ENCODE data around the gene LRRC43. TPM values are rescaled to one million over a fixed set of nuclear protein-coding genes. Genes with fewer than 3 reads are reported as not detected.

The LRRC43 gene
- total RNA-seq, 1 experiment from 2014 or later = 0.61 TPM

DNA sequence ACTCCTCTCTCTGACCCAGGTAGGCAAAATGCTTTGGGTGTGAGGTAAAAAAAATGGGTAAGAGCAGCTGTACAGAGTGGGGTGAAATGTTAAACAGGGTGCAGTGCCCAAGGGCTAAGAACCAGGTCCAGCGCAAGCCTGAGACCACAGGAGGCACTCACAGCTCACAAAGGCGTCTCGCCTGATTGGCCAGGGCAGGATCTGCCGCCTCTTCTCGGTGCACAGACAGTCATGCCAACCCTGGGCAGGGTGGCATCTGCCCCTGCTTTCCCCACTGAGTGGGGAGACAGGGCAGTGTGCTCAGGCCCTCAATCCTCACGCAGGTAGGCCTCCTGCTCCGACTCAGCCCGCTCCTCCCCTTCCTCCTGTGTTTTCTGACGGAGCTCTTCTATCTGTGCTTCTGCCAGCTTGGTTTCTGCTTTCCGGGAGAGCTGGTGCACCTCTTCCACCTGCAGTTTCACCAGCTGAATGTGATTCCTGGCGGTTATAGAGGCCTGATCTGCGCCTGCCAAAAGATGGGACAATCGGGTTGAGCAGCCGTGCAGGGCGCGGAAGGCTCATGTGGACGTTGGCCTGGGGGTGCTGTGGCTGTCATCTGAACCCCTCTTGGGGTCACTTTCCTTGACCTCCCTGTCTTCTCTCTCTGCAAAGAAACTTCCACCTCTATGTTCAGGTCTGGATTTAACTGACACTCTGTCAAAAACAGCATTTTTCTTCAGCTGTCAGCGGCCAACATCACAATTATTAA lies 25.3 kb downstream of the LRRC43 start:
- Histone ChIP-seq H3K4me1 (no peaks in the 10 kb centered on the region), H3K27me3 (no peaks in the 10 kb centered on the region), H3K9me3 (replicated peaks) (no peaks in the 10 kb centered on the region), H3K36me3 (peaks cover 27% of the 10 kb centered on the region), H3K27ac (no peak overlapping the region), H3K4me3 (no peak overlapping the region)
- no peak for DNase-seq

DNA sequence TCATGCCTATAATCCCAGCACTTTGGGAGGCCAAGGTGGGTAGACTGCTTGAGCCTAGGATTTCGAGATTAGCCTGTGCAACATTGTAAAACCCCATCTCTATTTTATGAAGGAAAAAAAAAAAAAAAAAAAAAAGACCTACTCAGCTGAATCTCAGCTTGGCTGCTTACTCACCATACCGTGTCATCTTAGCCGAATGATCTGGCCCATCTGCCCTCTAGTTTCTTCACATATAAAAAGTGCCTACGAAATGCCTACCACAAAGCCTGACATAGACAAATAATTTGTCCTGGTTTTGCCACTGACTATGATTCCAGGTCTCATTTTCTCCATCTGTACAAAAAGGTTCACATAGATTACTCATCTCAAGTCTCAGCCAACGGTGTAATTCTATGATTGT lies 32.8 kb downstream of the LRRC43 start:
- Histone ChIP-seq H3K4me1 (no peaks in the 10 kb centered on the region), H3K4me3 (no peak overlapping the region), H3K36me3 (peaks cover 82% of the 10 kb centered on the region), H3K9me3 (replicated peaks) (no peaks in the 10 kb centered on the region), H3K27ac (no peak overlapping the region), H3K27me3 (no peaks in the 10 kb centered on the region)
- no peak for DNase-seq

DNA sequence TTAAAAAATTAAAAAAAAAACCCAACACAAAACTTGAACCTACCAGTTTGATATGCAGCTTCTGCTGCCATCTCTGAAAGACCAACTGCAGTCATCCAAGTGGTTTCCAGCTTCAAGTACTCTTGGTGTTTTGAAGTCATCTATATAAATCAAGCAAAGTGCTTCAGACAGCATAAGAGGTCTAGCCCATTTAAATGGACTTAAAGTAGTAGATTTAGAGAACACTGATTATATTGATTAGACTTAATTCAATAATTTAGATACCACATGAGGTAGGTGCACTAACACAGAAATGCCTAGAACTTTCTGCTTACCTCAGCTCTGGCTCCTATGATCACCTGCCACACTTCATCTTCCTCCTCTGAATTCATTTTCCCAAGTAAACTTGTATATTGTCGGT lies 33.5 kb downstream of the LRRC43 start:
- H3K9me3 ChIP-seq (replicated peaks) = no peaks in the 10 kb centered on the region
- H3K36me3 ChIP-seq = peaks cover 81% of the 10 kb centered on the region
- no peak overlapping the region for H3K4me3 ChIP-seq
- no peaks in the 10 kb centered on the region for H3K27me3 ChIP-seq
- no peak overlapping the region for H3K27ac ChIP-seq
- no peaks in the 10 kb centered on the region for H3K4me1 ChIP-seq
- DNase-seq = no peak

DNA sequence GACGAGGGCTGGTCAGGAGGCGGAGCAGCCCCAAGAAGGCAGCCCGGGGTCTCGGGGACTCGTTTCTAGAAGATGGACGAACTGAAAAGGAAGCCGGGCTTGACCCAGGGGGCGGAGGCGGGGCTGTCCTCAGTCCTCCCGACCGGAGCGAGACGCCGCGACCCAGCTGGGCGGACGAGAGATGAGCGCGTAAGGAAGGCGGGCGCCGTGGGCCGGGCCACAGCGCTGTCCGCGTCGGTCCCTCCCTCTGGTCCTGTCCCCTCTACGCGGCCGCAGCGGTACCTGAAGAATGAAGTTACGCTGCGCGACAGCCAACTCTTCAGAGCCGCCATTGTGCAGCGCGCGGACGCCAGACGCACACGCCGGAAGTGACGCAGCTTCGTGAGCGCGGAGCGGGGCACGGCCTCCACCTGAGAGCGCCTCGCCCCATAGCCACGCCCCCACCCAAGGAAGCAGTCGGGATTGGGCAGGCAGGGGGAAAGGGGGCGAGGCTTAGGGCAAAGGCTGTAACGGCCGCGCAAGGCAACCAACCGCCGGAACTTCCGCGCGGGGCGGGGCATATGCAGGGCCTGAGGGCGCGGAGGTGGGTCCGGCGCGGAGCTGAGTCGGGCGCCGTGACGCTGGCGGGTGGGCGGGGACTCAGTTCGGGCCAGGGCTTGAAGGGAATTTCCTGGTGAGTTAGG lies 42.9 kb downstream of the LRRC43 start, which contains the start of gene DIABLO:
DIABLO (minus strand) TSS at position 370 of the 683 bp plus-strand sequence; CDS start at position 332, 38 bp downstream.
- Histone ChIP-seq H3K4me3 (peak within 1 kb of the TSS; percentile 70), H3K4me1 (peaks cover 9% of the 10 kb centered on the region; the same call in 1 of the 2 replicates), H3K27me3 (no peaks in the 10 kb centered on the region), H3K36me3 (peaks cover 6% of the 10 kb centered on the region; the same call in 1 of the 2 replicates), H3K9me3 (replicated peaks) (no peaks in the 10 kb centered on the region), H3K27ac (peak within 1 kb of the TSS; percentile 63)
- peak; percentile 99 for DNase-seq

DNA sequence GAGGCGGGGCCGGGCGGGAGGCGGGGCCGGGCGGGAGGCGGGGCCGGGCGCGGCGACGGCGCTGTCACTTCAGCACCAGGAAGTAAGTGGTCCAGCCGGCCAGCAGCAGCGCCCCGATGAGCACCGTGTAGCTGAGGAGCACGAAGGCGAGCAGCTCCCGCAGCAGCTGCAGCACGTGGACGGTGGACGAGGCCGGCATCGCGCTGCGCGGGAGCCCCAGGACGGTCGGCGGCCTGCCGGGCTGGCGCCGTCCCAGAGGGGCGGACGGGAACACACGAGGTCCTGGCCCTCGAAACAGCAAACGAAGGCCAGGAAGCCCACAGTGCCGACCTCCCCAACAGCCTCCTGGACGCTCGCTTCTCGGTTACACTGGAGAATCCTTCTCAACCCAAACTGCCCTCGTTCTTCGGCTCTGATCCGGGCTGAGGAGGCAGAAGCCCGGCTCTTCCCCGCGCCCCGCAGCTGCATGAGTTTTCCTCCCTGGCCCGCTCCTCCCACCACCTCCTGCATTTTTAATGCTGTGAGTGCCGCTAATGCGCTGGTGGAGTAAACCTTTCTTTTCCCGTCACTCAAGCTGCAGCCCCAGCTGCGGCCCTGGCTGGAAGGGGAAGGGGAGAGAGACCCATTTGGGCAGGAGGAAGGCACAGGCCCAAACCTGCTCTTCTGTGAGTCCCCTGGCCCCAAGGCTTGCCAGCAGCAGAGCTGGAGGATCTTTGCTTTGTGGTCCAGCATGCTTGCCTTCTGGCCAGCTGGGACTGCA lies 43.6 kb downstream of the LRRC43 start:
- Histone ChIP-seq H3K27ac (no peak overlapping the region), H3K9me3 (replicated peaks) (no peaks in the 10 kb centered on the region), H3K36me3 (peaks cover 2% of the 10 kb centered on the region), H3K4me3 (peak overlapping the region; percentile 36), H3K4me1 (peaks cover 9% of the 10 kb centered on the region; the same call in 1 of the 2 replicates), H3K27me3 (no peaks in the 10 kb centered on the region)
- no peak for DNase-seq

DNA sequence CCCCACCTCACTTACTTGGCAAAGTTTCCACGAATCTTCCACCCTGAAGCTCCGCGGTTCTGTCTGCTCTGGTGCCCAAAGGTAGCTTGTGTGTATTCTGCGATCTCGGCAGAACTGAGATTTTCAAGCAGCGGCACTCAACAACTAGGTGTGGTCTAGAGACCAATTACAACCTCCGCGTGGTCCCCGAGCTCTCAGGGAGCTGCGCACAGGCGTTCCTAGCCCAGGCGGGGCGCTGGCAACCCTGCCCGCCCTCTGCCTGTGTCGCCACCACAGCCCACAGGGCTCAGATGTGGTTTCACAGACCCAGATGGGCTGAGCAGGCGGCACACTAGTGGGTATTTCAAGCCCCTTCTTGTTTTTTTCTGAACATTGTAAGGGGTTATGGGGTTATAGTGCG lies 44.4 kb downstream of the LRRC43 start:
- Histone ChIP-seq H3K4me1 (peaks cover 9% of the 10 kb centered on the region; the same call in 1 of the 2 replicates), H3K9me3 (replicated peaks) (no peaks in the 10 kb centered on the region), H3K27ac (no peak overlapping the region), H3K4me3 (no peak overlapping the region), H3K36me3 (no peaks in the 10 kb centered on the region; the same call in 1 of the 2 replicates), H3K27me3 (no peaks in the 10 kb centered on the region)
- no peak for DNase-seq

DNA sequence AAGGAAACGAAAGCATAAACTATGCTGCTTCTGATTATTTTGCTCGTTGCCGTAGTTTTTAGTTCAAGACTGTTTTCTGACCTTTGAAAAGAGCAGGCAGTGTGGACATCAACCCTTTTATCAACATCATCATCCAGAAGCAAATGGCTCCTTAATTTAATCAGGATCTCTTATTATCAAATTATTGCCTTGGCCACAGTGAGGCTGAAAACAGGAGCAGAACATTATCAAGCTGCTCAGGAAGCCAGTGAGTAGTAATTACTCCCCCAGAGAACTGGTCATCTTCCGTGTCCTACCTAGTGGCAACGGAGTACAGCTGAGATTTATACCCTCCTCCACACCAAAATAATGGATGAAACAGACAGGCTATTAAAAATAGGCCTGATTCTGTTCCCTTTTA lies 45.2 kb downstream of the LRRC43 start:
- H3K27ac ChIP-seq = no peak overlapping the region
- H3K36me3 ChIP-seq = no peaks in the 10 kb centered on the region; the same call in 1 of the 2 replicates
- no peaks in the 10 kb centered on the region for H3K9me3 ChIP-seq (replicated peaks)
- H3K4me1 ChIP-seq = peaks cover 9% of the 10 kb centered on the region; the same call in 1 of the 2 replicates
- H3K4me3 ChIP-seq = no peak overlapping the region
- DNase-seq = no peak
- H3K27me3 ChIP-seq = no peaks in the 10 kb centered on the region

DNA sequence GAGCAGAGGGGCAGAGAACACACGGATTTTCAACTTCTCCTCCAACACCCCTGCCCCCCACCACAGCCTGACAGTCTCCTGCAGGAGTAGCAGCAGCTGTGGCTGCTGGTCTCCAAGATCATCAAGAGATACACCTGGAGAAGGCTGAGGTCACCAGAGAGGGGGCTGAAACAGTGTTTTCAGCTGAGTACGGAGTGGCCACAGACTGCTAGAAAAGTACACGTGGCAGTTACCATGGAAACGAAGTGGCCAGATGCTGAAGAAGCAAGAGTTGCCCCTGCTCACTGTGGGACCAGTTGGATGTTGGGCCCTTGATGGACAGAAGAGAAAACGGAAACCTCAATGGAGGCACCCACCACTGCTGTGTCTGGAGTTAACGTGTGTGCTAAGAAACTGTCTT lies 47.9 kb downstream of the LRRC43 start:
- H3K36me3 ChIP-seq = peaks cover 2% of the 10 kb centered on the region; the same call in 1 of the 2 replicates
- no peak overlapping the region for H3K4me3 ChIP-seq
- no peaks in the 10 kb centered on the region for H3K27me3 ChIP-seq
- H3K27ac ChIP-seq = no peak overlapping the region
- no peak for DNase-seq
- peaks cover 5% of the 10 kb centered on the region; the same call in 1 of the 2 replicates for H3K4me1 ChIP-seq
- no peaks in the 10 kb centered on the region for H3K9me3 ChIP-seq (replicated peaks)

DNA sequence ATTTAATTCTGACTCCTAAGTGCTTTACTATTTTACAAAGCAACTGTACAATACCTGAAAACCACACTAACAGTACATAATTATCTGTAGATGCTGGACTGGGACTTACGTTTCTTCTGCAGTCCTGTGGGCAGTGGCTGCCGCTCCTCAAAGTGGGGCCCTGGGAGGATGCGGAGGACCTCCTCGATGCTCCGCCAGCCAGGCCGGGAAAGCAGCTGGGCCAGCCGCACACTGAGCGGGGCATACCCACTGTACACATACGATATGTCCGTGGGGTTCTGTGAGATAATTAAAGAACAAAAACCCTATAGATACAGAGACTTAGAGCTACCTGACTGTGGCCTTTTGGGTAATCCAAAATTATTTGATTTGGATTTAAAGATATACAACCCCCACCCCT lies 49.8 kb downstream of the LRRC43 start:
- Histone ChIP-seq H3K4me1 (no peaks in the 10 kb centered on the region), H3K27me3 (no peaks in the 10 kb centered on the region), H3K9me3 (replicated peaks) (no peaks in the 10 kb centered on the region), H3K27ac (no peak overlapping the region), H3K4me3 (no peak overlapping the region), H3K36me3 (peaks cover 2% of the 10 kb centered on the region; the same call in 1 of the 2 replicates)
- DNase-seq = no peak

DNA sequence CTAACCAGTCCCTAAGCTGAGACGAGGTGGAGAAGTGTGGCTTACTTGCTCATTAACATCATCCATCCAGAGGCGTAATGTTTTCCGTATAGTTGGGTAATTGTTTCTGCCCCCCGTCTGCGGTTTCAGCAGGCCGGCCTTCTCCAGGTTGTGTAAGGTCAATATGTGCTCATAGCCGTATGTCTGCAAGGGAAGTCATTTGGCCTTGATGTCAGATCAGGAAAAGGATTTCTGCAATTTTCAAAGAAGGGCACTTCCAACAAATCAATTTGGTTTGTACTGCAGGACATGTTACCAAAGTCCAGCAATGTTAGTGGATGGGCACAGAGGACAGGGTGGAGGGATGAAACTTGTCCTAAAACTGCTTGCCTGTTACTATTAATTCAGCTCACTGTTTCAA lies 52.8 kb downstream of the LRRC43 start:
- H3K4me1 ChIP-seq = no peaks in the 10 kb centered on the region
- H3K27ac ChIP-seq = no peak overlapping the region
- H3K27me3 ChIP-seq = no peaks in the 10 kb centered on the region
- no peaks in the 10 kb centered on the region for H3K9me3 ChIP-seq (replicated peaks)
- peaks cover 2% of the 10 kb centered on the region; the same call in 1 of the 2 replicates for H3K36me3 ChIP-seq
- no peak overlapping the region for H3K4me3 ChIP-seq
- no peak for DNase-seq

DNA sequence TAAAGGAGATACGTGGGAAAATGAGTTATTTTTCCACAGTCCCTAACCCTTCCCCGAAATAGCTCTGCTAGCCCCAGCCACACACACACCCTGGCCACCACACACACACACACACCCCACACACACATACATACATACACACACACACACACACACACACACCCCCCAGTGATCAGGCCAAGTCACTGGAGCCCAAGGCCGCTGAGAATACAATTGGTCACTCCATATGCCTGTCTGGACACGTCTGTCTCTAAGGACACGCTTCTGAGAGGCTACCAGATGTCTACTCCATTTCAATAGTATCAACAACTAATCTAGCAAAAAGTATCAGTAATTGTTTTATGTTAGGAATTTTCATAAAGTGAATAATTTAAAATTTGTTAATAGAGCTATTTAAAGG lies 55.9 kb downstream of the LRRC43 start:
- Histone ChIP-seq H3K36me3 (0 out of 2 replicates have a peak, but pooled peaks cover 2% of the 10 kb centered on the region), H3K4me1 (no peaks in the 10 kb centered on the region), H3K27ac (no peak overlapping the region), H3K9me3 (replicated peaks) (no peaks in the 10 kb centered on the region), H3K4me3 (no peak overlapping the region), H3K27me3 (no peaks in the 10 kb centered on the region)
- no peak for DNase-seq

DNA sequence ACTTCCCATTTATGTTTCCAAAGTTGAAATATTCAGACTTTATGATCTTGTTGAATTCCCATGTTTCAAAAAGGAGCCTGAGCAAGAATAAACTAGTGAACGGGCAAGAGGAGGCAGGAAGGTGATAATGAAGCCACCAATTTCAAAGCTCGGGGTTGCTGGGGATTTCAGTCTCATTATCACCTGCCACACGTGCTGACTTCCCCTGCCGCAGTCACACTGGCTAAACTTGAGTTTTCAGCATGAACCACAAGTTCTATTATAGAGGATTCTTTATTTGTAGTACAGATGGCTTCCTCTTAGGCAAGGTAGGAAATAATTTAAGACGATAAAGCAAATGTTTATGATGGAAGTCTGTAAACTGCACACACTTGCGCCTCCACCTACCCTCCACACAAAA lies 61.0 kb downstream of the LRRC43 start:
- no peaks in the 10 kb centered on the region for H3K9me3 ChIP-seq (replicated peaks)
- no peak overlapping the region for H3K27ac ChIP-seq
- no peak for DNase-seq

DNA sequence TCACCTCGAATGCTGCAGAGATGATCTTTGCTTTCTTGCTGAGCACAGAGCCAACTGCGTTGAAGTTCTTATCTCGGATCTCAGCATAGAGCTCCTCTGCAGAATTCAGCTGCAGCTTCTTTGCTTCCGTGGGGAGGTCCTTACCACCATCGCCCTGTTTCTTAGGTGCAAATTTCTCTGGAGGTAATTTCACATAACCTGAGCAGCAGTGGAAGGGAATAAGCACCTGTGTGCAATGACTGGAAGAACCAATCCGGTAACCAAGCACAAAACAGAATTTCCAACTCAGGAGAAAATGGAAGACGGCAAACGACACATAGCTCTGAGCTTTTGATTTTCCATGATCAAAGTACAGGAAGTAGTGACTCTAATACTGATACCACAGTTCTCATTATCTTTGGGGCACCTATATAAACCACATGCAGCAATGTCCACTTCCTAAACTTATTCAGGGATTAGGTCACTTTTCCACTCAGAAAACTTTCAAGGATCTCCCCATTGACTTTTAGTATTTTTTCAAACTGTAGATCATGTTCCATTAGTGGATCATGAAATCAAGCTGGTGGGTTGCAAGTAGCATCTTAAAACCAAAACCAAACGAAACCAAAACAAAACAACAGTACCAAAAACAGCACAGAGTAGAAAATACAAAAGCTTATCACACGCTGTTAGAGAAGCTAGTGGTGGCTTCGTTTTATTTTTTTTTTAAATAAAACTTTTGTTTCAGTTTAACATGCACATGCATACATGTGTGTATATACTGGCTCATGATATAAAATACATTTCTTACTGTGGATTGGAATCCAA lies 61.8 kb downstream of the LRRC43 start:
- H3K27ac ChIP-seq = no peak overlapping the region
- H3K4me1 ChIP-seq = no peaks in the 10 kb centered on the region
- no peak overlapping the region for H3K4me3 ChIP-seq
- no peaks in the 10 kb centered on the region for H3K27me3 ChIP-seq
- no peaks in the 10 kb centered on the region for H3K9me3 ChIP-seq (replicated peaks)
- H3K36me3 ChIP-seq = peaks cover 3% of the 10 kb centered on the region; the same call in 1 of the 2 replicates
- no peak for DNase-seq

More for the DNA sequence above, 61.0 kb downstream of the LRRC43 start:
- Histone ChIP-seq H3K36me3 (no peaks in the 10 kb centered on the region; the same call in 1 of the 2 replicates), H3K4me3 (no peak overlapping the region), H3K27me3 (no peaks in the 10 kb centered on the region), H3K4me1 (no peaks in the 10 kb centered on the region)

DNA sequence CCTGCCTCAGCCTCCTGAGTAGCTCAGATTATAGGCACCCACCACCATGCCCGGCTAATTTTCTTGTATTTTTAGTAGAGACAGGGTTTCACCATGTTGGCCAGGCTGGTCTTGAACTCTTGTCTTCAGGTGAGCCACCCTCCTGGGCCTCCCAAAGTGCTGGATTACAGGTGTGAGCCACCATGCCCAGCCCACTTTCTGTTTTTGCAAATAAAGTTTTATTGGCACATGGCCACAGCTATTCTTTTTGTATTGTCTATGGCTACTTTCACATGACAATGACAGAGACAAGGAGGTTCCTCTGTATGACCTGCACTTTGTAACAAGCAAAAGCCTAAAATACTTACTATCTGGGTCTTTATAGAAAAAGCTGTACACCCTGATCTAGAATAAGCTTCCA lies 62.6 kb downstream of the LRRC43 start:
- Histone ChIP-seq H3K4me1 (no peaks in the 10 kb centered on the region), H3K36me3 (peaks cover 3% of the 10 kb centered on the region; the same call in 1 of the 2 replicates), H3K27ac (no peak overlapping the region)

More for the DNA sequence above, 62.6 kb downstream of the LRRC43 start:
- no peaks in the 10 kb centered on the region for H3K27me3 ChIP-seq
- no peak for DNase-seq
- H3K4me3 ChIP-seq = no peak overlapping the region
- no peaks in the 10 kb centered on the region for H3K9me3 ChIP-seq (replicated peaks)
